Measurements from ENCODE around the gene AP1S1.

- TF ChIP-seq POLR2AphosphoS5 (IDR thresholded peaks at IDR 0.05), result no peak
- no peak for TF ChIP-seq CTCF (IDR thresholded peaks at IDR 0.05)
These were observed 40.4 kb upstream of the AP1S1 start for GRCh38 chr7:101113836-101114235.

Measured in breast epithelium (tissue), 3 donors.